SK-N-SH (cell line): ENCODE results near the gene ANKRD50. TPM values are rescaled to one million over a fixed set of nuclear protein-coding genes. Genes with fewer than 3 reads are reported as not detected.

Experiments used
- CTCF ChIA-PET: fragments of 300-600, 350-600 bp; formaldehyde crosslinking; extraction: SDS; loops from one replicate; lab custom pipeline; 2021; lab: Yijun Ruan, JAX
- POLR2A ChIA-PET: fragments of 350-600 bp; sonication (Branson Sonifier 250); formaldehyde crosslinking; extraction: SDS; loops from one replicate; lab custom pipeline; 2020; ENCODE audit warnings: antibody characterized with exemption, inconsistent platforms; lab: Yijun Ruan, JAX
- DNase-seq: peaks from one replicate; pipeline ENCODE4 v3.0.0; 2012
- H2AFZ ChIP-seq: fragments of 200-600 bp; sonication (generic); 2 replicates; pipeline ENCODE4 v1.8.1; 2016; ENCODE audit warnings: antibody characterized with exemption, mild to moderate bottlenecking, low read depth
- H3F3A ChIP-seq: fragments of 200-600 bp; sonication (generic); replicated peaks from 2 replicates; pipeline ENCODE3; 2016; ENCODE audit warnings: antibody characterized with exemption, mild to moderate bottlenecking; ENCODE audit not compliant: insufficient read depth
- H3K27ac ChIP-seq, 2 experiments: fragments of 200-500 bp in 1 of 2; fragments of 200-600 bp in 1 of 2; sonication (Bioruptor generic) in 1 of 2; sonication (generic), shearing (Covaris generic) in 1 of 2; 2 replicates each; pipeline versions ENCODE4 v1.5.1 to v1.6.1; 2014 to 2016; ENCODE audit warnings: low read depth in 2 of 2, inconsistent platforms in 1 of 2, low read length in 1 of 2, mild to moderate bottlenecking in 1 of 2, mixed read lengths in 1 of 2
- H3K27me3 ChIP-seq: fragments of 200-600 bp; sonication (generic), shearing (Covaris generic); 2 replicates; pipeline ENCODE4 v1.6.1; 2016; ENCODE audit warnings: mixed run types; ENCODE audit not compliant: insufficient read depth
- H3K36me3 ChIP-seq, 2 experiments: fragments of 200-500 bp in 1 of 2; fragments of 200-600 bp in 1 of 2; sonication (Bioruptor generic) in 1 of 2; sonication (generic) in 1 of 2; replicated peaks in 1 of 2; 2 replicates each; pipeline versions ENCODE3 to v1.5.1; 2014 to 2016; ENCODE audit warnings: low read length in 1 of 2, mild to moderate bottlenecking in 1 of 2; ENCODE audit not compliant: insufficient read depth in 2 of 2, control insufficient read depth in 1 of 2
- H3K4me1 ChIP-seq, 2 experiments: fragments of 200-500 bp in 1 of 2; fragments of 200-600 bp in 1 of 2; sonication (Bioruptor generic) in 1 of 2; sonication (generic), shearing (Covaris generic) in 1 of 2; 2 replicates each; pipeline versions ENCODE4 v1.5.1 to v1.6.1; 2014 to 2016; ENCODE audit warnings: low read depth in 1 of 2, low read length in 1 of 2, mixed run types in 1 of 2; ENCODE audit not compliant: insufficient read depth in 2 of 2, control insufficient read depth in 1 of 2
- H3K4me2 ChIP-seq: fragments of 200-600 bp; sonication (generic), shearing (Covaris generic); 2 replicates; pipeline ENCODE4 v1.6.1; 2017; ENCODE audit warnings: mixed run types
- H3K4me3 ChIP-seq, 2 experiments: fragments of 200-500 bp in 1 of 2; fragments of 200-600 bp in 1 of 2; sonication (Bioruptor generic) in 1 of 2; sonication (generic), shearing (Covaris generic) in 1 of 2; 2 replicates each; pipeline versions ENCODE4 v1.5.1 to v1.8.1; 2014 to 2016; ENCODE audit warnings: low read depth in 2 of 2, inconsistent platforms in 1 of 2, low read length in 1 of 2, mild to moderate bottlenecking in 1 of 2, mixed read lengths in 1 of 2, moderate library complexity in 1 of 2
- H3K79me2 ChIP-seq: fragments of 200-600 bp; sonication (generic); 2 replicates; pipeline ENCODE4 v1.8.1; 2017; ENCODE audit warnings: mild to moderate bottlenecking; ENCODE audit not compliant: insufficient read depth
- H3K9ac ChIP-seq: fragments of 200-600 bp; sonication (generic); 2 replicates; pipeline ENCODE4 v1.6.1; 2017; ENCODE audit warnings: mixed run types
- H3K9me2 ChIP-seq: fragments of 200-600 bp; sonication (generic); 2 replicates; pipeline ENCODE4 v1.6.1; 2017; ENCODE audit warnings: mixed run types
- H3K9me3 ChIP-seq: fragments of 200-600 bp; sonication (generic); 2 replicates; pipeline ENCODE4 v1.6.1; 2017; ENCODE audit warnings: mixed run types, mild to moderate bottlenecking, moderate library complexity
- H4K20me1 ChIP-seq: fragments of 200-600 bp; sonication (generic); 2 replicates; pipeline ENCODE4 v1.6.1; 2017; ENCODE audit warnings: mild to moderate bottlenecking, mixed run types; ENCODE audit not compliant: insufficient read depth
- ELF1 ChIP-seq: IDR thresholded peaks from 2 replicates; pipeline ENCODE4 v1.4.0; 2012
- EP300 ChIP-seq, 2 experiments: IDR thresholded peaks; 2 replicates each; pipeline versions ENCODE4 v1.4.0 to v1.6.1; 2012; ENCODE audit warnings: borderline replicate concordance in 1 of 2, low read depth in 1 of 2, low read length in 1 of 2
- FOSL2 ChIP-seq: IDR thresholded peaks from 2 replicates; pipeline ENCODE4 v1.4.0; 2012; ENCODE audit warnings: low read depth, mild to moderate bottlenecking, moderate library complexity, borderline replicate concordance
- FOXJ3 ChIP-seq: sonication (generic); formaldehyde crosslinking; IDR thresholded peaks from 2 replicates; pipeline ENCODE4 v1.5.1; 2020; ENCODE audit warnings: mild to moderate bottlenecking, missing genetic modification reagents
- FOXM1 ChIP-seq: IDR thresholded peaks from 2 replicates; pipeline ENCODE4 v1.4.0; 2012; ENCODE audit warnings: low read depth, mild to moderate bottlenecking
- JUND ChIP-seq: IDR thresholded peaks from 2 replicates; pipeline ENCODE4 v1.4.0; 2012
- MEF2A ChIP-seq: IDR thresholded peaks from 2 replicates; pipeline ENCODE4 v1.4.0; 2012; ENCODE audit warnings: low read depth, borderline replicate concordance
- NFIC ChIP-seq: IDR thresholded peaks from 2 replicates; pipeline ENCODE4 v1.4.0; 2012; ENCODE audit warnings: borderline replicate concordance
- NRF1 ChIP-seq: IDR thresholded peaks from 2 replicates; pipeline ENCODE4 v1.6.1; 2012; ENCODE audit warnings: low read depth, mild to moderate bottlenecking, low read length
- POLR2AphosphoS5 ChIP-seq: IDR thresholded peaks from 2 replicates; pipeline ENCODE4 v1.6.1; 2012; ENCODE audit warnings: low read depth, low read length
- RAD21 ChIP-seq: IDR thresholded peaks from 2 replicates; pipeline ENCODE4 v1.6.1; 2012; ENCODE audit warnings: mild to moderate bottlenecking, low read length
- RCOR1 ChIP-seq: fragments of 150-350 bp; IDR thresholded peaks from 2 replicates; pipeline ENCODE4 v1.6.1; 2017; ENCODE audit warnings: antibody characterized with exemption, low read length
- RXRA ChIP-seq: IDR thresholded peaks from 2 replicates; pipeline ENCODE4 v1.4.0; 2012; ENCODE audit warnings: low read depth, mild to moderate bottlenecking, borderline replicate concordance
- SIN3A ChIP-seq: IDR thresholded peaks from 2 replicates; pipeline ENCODE4 v1.6.1; 2012; ENCODE audit warnings: low read depth, mild to moderate bottlenecking, low read length, moderate library complexity, borderline replicate concordance
- TCF12 ChIP-seq: IDR thresholded peaks from 2 replicates; pipeline ENCODE4 v1.4.0; 2012
- TEAD4 ChIP-seq: IDR thresholded peaks from 2 replicates; pipeline ENCODE4 v1.4.0; 2012; ENCODE audit warnings: mild to moderate bottlenecking, borderline replicate concordance; ENCODE audit not compliant: insufficient read depth
- WGBS: methylation state at CpG from one replicate; pipeline ENCODE4 v1.1.6; 2017; ENCODE audit warnings: low lambda C conversion rate; 5-methylcytosine and 5-hydroxymethylcytosine counted together
- polyA plus RNA-seq, 3 experiments: library from polyadenylated mRNA; depleted of rRNA; stranded (reverse); fragments of >200 nt; gene quantifications; 2 replicates each; pipeline ENCODE4 v1.2.3, GENCODE V29; 2012
- TF ChIP-seq, protein P1 (sequence below): IDR thresholded peaks from 2 replicates; pipeline ENCODE4; 2012
- TF ChIP-seq, protein P2 (sequence below): IDR thresholded peaks from 2 replicates; pipeline ENCODE4 v1.4.0; 2012; ENCODE audit warnings: low read depth, borderline replicate concordance
- TF ChIP-seq, protein P3 (sequence below): IDR thresholded peaks from 2 replicates; pipeline ENCODE4 v1.6.1; 2012; ENCODE audit warnings: mild to moderate bottlenecking, low read depth, low read length, moderate library complexity
- TF ChIP-seq, protein P4 (sequence below): fragments of 150-350 bp; IDR thresholded peaks from 2 replicates; pipeline ENCODE4 v1.6.1; 2017; ENCODE audit warnings: antibody characterized with exemption, low read length, low read depth, borderline replicate concordance
- TF ChIP-seq, protein P5 (sequence below): IDR thresholded peaks from 2 replicates; pipeline ENCODE4 v1.4.0; 2012; ENCODE audit warnings: low read depth

ANKRD50 gene
- polyA plus RNA-seq, 1 of the 3 experiments (the other 2 are of a cell fraction): 13.5 TPM

DNA sequence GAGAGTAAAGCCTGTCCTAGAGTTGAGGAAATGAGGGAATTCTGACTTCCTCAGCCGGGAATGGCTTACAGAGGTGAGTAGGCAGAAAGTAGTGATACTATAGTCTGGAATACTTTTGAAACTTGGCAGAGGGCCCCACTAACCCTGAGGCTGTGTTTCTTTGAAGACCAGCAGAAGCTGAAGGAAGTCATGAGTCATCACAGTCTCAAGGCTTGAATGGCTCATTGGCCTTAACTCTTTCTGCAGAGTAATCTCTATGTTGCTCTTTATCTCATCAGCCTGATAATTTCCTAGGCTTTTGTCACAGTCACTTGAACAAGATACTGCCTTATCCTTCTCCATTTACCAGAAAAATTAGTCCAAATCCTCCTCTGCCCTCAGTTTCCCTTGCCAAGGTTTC is 80.8 kb downstream of the ANKRD50 start:
- Histone ChIP-seq H3K27ac (peak overlapping the region; percentile 50 to 58; a peak in 3 of 4 replicates), H3K4me1 (peaks cover 2 to 6% of the 10 kb centered on the region in 2 experiments; a peak in 3 of 4 replicates), H3K27me3 (no peaks in the 10 kb centered on the region), H4K20me1 (no peaks in the 10 kb centered on the region), H2AFZ (no peak overlapping the region), H3K79me2 (no peaks in the 10 kb centered on the region), H3K4me2 (no peak overlapping the region; the same call in 1 of the 2 replicates), H3K4me3 (no peak overlapping the region), H3F3A (peaks cover 13% of the 10 kb centered on the region), H3K36me3 (peaks cover 0 to 4% of the 10 kb centered on the region in 2 experiments), H3K9ac (no peak overlapping the region), H3K9me2 (no peaks in the 10 kb centered on the region), H3K9me3 (no peaks in the 10 kb centered on the region)
- ChIA-PET CTCF (no interaction called here), POLR2A (no interaction called here)
- WGBS: 9% methylated on average over 1 of the region's 1 CpG
- TF ChIP-seq, protein P1, sequence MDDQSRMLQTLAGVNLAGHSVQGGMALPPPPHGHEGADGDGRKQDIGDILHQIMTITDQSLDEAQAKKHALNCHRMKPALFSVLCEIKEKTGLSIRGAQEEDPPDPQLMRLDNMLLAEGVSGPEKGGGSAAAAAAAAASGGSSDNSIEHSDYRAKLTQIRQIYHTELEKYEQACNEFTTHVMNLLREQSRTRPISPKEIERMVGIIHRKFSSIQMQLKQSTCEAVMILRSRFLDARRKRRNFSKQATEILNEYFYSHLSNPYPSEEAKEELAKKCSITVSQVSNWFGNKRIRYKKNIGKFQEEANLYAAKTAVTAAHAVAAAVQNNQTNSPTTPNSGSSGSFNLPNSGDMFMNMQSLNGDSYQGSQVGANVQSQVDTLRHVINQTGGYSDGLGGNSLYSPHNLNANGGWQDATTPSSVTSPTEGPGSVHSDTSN: peak; percentile 61
- TF ChIP-seq SIN3A (no peak), MEF2A (no peak), TEAD4 (no peak), JUND (peak; percentile 83), RAD21 (no peak), NRF1 (no peak), EP300 (IDR thresholded peaks at IDR 0.05; ENCODE audit: borderline replicate concordance in 1 of 2, low read depth in 1 of 2, low read length in 1 of 2) (peak in 1 of 2 experiments; percentile 58; a peak in 1 of 4 replicates), POLR2AphosphoS5 (peak; percentile 28; the same call in 1 of the 2 replicates), FOSL2 (peak; percentile 89), TCF12 (peak; percentile 77), RXRA (peak; percentile 27; the same call in 1 of the 2 replicates), RCOR1 (no peak), FOXJ3 (no peak), FOXM1 (no peak; the same call in 1 of the 2 replicates), ELF1 (no peak), NFIC (peak; percentile 91)
- TF ChIP-seq, protein P2, sequence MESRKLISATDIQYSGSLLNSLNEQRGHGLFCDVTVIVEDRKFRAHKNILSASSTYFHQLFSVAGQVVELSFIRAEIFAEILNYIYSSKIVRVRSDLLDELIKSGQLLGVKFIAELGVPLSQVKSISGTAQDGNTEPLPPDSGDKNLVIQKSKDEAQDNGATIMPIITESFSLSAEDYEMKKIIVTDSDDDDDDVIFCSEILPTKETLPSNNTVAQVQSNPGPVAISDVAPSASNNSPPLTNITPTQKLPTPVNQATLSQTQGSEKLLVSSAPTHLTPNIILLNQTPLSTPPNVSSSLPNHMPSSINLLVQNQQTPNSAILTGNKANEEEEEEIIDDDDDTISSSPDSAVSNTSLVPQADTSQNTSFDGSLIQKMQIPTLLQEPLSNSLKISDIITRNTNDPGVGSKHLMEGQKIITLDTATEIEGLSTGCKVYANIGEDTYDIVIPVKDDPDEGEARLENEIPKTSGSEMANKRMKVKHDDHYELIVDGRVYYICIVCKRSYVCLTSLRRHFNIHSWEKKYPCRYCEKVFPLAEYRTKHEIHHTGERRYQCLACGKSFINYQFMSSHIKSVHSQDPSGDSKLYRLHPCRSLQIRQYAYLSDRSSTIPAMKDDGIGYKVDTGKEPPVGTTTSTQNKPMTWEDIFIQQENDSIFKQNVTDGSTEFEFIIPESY: no peak
- TF ChIP-seq, protein P3, sequence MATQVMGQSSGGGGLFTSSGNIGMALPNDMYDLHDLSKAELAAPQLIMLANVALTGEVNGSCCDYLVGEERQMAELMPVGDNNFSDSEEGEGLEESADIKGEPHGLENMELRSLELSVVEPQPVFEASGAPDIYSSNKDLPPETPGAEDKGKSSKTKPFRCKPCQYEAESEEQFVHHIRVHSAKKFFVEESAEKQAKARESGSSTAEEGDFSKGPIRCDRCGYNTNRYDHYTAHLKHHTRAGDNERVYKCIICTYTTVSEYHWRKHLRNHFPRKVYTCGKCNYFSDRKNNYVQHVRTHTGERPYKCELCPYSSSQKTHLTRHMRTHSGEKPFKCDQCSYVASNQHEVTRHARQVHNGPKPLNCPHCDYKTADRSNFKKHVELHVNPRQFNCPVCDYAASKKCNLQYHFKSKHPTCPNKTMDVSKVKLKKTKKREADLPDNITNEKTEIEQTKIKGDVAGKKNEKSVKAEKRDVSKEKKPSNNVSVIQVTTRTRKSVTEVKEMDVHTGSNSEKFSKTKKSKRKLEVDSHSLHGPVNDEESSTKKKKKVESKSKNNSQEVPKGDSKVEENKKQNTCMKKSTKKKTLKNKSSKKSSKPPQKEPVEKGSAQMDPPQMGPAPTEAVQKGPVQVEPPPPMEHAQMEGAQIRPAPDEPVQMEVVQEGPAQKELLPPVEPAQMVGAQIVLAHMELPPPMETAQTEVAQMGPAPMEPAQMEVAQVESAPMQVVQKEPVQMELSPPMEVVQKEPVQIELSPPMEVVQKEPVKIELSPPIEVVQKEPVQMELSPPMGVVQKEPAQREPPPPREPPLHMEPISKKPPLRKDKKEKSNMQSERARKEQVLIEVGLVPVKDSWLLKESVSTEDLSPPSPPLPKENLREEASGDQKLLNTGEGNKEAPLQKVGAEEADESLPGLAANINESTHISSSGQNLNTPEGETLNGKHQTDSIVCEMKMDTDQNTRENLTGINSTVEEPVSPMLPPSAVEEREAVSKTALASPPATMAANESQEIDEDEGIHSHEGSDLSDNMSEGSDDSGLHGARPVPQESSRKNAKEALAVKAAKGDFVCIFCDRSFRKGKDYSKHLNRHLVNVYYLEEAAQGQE: 0 out of 2 replicates have a peak, but pooled peaks have one; percentile 16
- TF ChIP-seq, protein P4, sequence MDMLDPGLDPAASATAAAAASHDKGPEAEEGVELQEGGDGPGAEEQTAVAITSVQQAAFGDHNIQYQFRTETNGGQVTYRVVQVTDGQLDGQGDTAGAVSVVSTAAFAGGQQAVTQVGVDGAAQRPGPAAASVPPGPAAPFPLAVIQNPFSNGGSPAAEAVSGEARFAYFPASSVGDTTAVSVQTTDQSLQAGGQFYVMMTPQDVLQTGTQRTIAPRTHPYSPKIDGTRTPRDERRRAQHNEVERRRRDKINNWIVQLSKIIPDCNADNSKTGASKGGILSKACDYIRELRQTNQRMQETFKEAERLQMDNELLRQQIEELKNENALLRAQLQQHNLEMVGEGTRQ: no peak
- TF ChIP-seq, protein P5, sequence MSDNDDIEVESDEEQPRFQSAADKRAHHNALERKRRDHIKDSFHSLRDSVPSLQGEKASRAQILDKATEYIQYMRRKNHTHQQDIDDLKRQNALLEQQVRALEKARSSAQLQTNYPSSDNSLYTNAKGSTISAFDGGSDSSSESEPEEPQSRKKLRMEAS: peak; percentile 58; the same call in 1 of the 2 replicates
- no peak for DNase-seq
